NCI-H446 (cell line): ENCODE results near the gene OBP2B.
"Not testable (repeated sequence)": the region's sequence is repeated elsewhere in the genome, so short reads cannot be mapped to it uniquely, and the experiment has no call there.

Experiments
- DNase-seq, 2 experiments: peaks; one replicate each; lab custom pipeline; 2025; lab: John Stamatoyannopoulos, UW

Gene OBP2B

GRCh38 chr9:133221177-133221809 lies 12.2 kb upstream of the OBP2B start:
- DNase-seq, result no peak

GRCh38 chr9:133218049-133218975 lies 9.3 kb upstream of the OBP2B start:
- not testable (repeated sequence) for DNase-seq

GRCh38 chr9:133217333-133217988 lies 8.4 kb upstream of the OBP2B start:
- DNase-seq, result not testable (repeated sequence)

GRCh38 chr9:133214276-133214675 lies 5.2 kb upstream of the OBP2B start:
- DNase-seq, result not testable (repeated sequence)

- DNase-seq, result no peak
Measured at GRCh38 chr9:133210609-133211008, 1.6 kb upstream of the OBP2B start.

- DNase-seq, result no peak
Measured at GRCh38 chr9:133210202-133210532, 1.1 kb upstream of the OBP2B start.

GRCh38 chr9:133209327-133210201 lies 514 bp upstream of the OBP2B start:
- not testable (repeated sequence) for DNase-seq

- DNase-seq, result not testable (repeated sequence)
Measured at GRCh38 chr9:133208171-133208879, 725 bp downstream of the OBP2B start.

GRCh38 chr9:133207540-133208170 lies 1.4 kb downstream of the OBP2B start:
- no peak for DNase-seq

- no peak for DNase-seq
Measured at GRCh38 chr9:133207021-133207531, 2.0 kb downstream of the OBP2B start.

- DNase-seq, result no peak
Measured at GRCh38 chr9:133205996-133206931, 2.8 kb downstream of the OBP2B start.

GRCh38 chr9:133205481-133205887 lies 3.6 kb downstream of the OBP2B start:
- not testable (repeated sequence) for DNase-seq

- no peak for DNase-seq
Measured at GRCh38 chr9:133204993-133205336, 4.1 kb downstream of the OBP2B start.

- no peak for DNase-seq
Measured at GRCh38 chr9:133204335-133204992, 4.6 kb downstream of the OBP2B start.

GRCh38 chr9:133203506-133204075 lies 5.5 kb downstream of the OBP2B start:
- no peak for DNase-seq

GRCh38 chr9:133202688-133203453 lies 6.2 kb downstream of the OBP2B start:
- no peak for DNase-seq

- no peak for DNase-seq
Measured at GRCh38 chr9:133202145-133202513, 6.9 kb downstream of the OBP2B start.
